ENCODE results near the gene ANKRD29. TPM values are rescaled to one million over a fixed set of nuclear protein-coding genes. Genes with fewer than 3 reads are reported as not detected.
"Not testable (repeated sequence)": the region's sequence is repeated elsewhere in the genome, so short reads cannot be mapped to it uniquely, and the experiment has no call there.

Gene ANKRD29
- total RNA-seq, 1 donor from 2014 or later, result 14.0 TPM

GRCh38 chr18:23616258-23616657 is 46.5 kb downstream of the ANKRD29 start:
- no peak for DNase-seq (ENCODE audit: low read depth)
- TF ChIP-seq CTCF (IDR thresholded peaks at IDR 0.05; ENCODE audit: insufficient read depth, low read length, severe bottlenecking), result no peak
- FAIRE-seq, result no peak
- no peaks in the 10 kb centered on the region for H3K36me3 ChIP-seq (ENCODE audit: control insufficient read depth, insufficient read depth, low read length)
- H3K4me3 ChIP-seq (ENCODE audit: low read depth, low read length), result no peak overlapping the region
- no peaks in the 10 kb centered on the region for H3K27me3 ChIP-seq (ENCODE audit: control insufficient read depth, insufficient read depth, low read length)

GRCh38 chr18:23614891-23615290 is 47.8 kb downstream of the ANKRD29 start:
- TF ChIP-seq CTCF (IDR thresholded peaks at IDR 0.05; ENCODE audit: insufficient read depth, low read length, severe bottlenecking), result no peak
- DNase-seq (ENCODE audit: low read depth), result no peak
- H3K27me3 ChIP-seq (ENCODE audit: control insufficient read depth, insufficient read depth, low read length), result no peaks in the 10 kb centered on the region
- H3K4me3 ChIP-seq (ENCODE audit: low read depth, low read length), result no peak overlapping the region
- H3K36me3 ChIP-seq (ENCODE audit: control insufficient read depth, insufficient read depth, low read length), result no peaks in the 10 kb centered on the region
- no peak for FAIRE-seq

GRCh38 chr18:23614413-23614812 is 48.3 kb downstream of the ANKRD29 start:
- no peak overlapping the region for H3K4me3 ChIP-seq (ENCODE audit: low read depth, low read length)
- DNase-seq (ENCODE audit: low read depth) (no peak), FAIRE-seq (no peak)
- TF ChIP-seq CTCF (IDR thresholded peaks at IDR 0.05; ENCODE audit: insufficient read depth, low read length, severe bottlenecking), result no peak
- H3K27me3 ChIP-seq (ENCODE audit: control insufficient read depth, insufficient read depth, low read length), result no peaks in the 10 kb centered on the region
- no peaks in the 10 kb centered on the region for H3K36me3 ChIP-seq (ENCODE audit: control insufficient read depth, insufficient read depth, low read length)

- FAIRE-seq; H3K36me3 ChIP-seq (ENCODE audit: control insufficient read depth, insufficient read depth, low read length); DNase-seq (ENCODE audit: low read depth); H3K27me3 ChIP-seq (ENCODE audit: control insufficient read depth, insufficient read depth, low read length); H3K4me3 ChIP-seq (ENCODE audit: low read depth, low read length): not testable (repeated sequence)
Measured at GRCh38 chr18:23613091-23613475, 49.6 kb downstream of the ANKRD29 start.

- DNase-seq (ENCODE audit: low read depth) (no peak), FAIRE-seq (no peak)
- TF ChIP-seq CTCF (IDR thresholded peaks at IDR 0.05; ENCODE audit: insufficient read depth, low read length, severe bottlenecking), result no peak
- Histone ChIP-seq H3K36me3 (ENCODE audit: control insufficient read depth, insufficient read depth, low read length) (no peaks in the 10 kb centered on the region), H3K27me3 (ENCODE audit: control insufficient read depth, insufficient read depth, low read length) (no peaks in the 10 kb centered on the region), H3K4me3 (ENCODE audit: low read depth, low read length) (no peak overlapping the region)
Measured at GRCh38 chr18:23612434-23613090, 50.1 kb downstream of the ANKRD29 start.

- no peaks in the 10 kb centered on the region for H3K27me3 ChIP-seq (ENCODE audit: control insufficient read depth, insufficient read depth, low read length)
- DNase-seq (ENCODE audit: low read depth) (no peak), FAIRE-seq (no peak)
- no peak overlapping the region for H3K4me3 ChIP-seq (ENCODE audit: low read depth, low read length)
- no peaks in the 10 kb centered on the region for H3K36me3 ChIP-seq (ENCODE audit: control insufficient read depth, insufficient read depth, low read length)
- TF ChIP-seq CTCF (IDR thresholded peaks at IDR 0.05; ENCODE audit: insufficient read depth, low read length, severe bottlenecking), result no peak
Measured at GRCh38 chr18:23609390-23610023, 53.2 kb downstream of the ANKRD29 start.
